ENCODE data around the gene KRTAP2-2. TPM values are rescaled to one million over a fixed set of nuclear protein-coding genes. Genes with fewer than 3 reads are reported as not detected.

Gene KRTAP2-2
- total and polyA plus RNA-seq, 4 donors = not detected

DNA sequence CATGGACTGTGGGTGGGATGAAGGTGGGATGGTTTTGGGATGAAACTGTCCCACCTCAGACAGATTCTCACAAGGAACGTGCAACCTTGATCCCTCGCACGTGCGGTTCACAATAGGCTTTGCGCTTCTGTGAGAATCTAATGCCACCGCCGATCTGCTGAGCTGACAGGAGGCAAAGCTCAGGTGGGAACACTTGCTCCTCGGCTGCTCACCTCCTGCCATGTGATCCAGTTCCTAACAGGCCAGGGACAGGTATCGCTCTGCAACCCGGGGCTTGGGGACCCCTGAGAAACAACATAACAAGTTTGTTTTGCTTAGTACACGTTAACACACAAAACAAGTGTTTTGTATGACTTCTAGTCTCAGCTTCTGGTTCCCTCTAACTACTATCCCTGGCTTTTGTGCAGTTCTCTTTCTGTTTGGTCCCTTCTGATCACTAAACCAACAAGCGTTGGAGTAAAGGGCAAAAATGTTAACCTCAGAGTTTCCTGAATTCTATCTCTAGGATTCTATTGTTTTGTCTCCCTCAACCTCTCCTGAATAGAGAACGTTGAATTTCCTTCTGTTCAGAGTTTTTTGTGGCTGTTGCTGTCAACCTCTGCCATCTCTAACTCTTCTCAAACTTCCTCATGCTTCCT, 38.3 kb downstream of the KRTAP2-2 start:
- TF ChIP-seq, protein P1, sequence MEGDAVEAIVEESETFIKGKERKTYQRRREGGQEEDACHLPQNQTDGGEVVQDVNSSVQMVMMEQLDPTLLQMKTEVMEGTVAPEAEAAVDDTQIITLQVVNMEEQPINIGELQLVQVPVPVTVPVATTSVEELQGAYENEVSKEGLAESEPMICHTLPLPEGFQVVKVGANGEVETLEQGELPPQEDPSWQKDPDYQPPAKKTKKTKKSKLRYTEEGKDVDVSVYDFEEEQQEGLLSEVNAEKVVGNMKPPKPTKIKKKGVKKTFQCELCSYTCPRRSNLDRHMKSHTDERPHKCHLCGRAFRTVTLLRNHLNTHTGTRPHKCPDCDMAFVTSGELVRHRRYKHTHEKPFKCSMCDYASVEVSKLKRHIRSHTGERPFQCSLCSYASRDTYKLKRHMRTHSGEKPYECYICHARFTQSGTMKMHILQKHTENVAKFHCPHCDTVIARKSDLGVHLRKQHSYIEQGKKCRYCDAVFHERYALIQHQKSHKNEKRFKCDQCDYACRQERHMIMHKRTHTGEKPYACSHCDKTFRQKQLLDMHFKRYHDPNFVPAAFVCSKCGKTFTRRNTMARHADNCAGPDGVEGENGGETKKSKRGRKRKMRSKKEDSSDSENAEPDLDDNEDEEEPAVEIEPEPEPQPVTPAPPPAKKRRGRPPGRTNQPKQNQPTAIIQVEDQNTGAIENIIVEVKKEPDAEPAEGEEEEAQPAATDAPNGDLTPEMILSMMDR (IDR thresholded peaks at IDR 0.05; ENCODE audit: control extremely low read depth, extremely low read depth) = no peak
- Histone ChIP-seq H3K9ac (ENCODE audit: insufficient read depth in 1 of 2, low read length in 2 of 2) (no peak overlapping the region), H3K27me3 (ENCODE audit: control insufficient read depth in 3 of 3, insufficient read depth in 3 of 3, low read length in 2 of 3) (no peaks in the 10 kb centered on the region), H3K4me3 (no peak overlapping the region), H3K36me3 (ENCODE audit: control insufficient read depth in 4 of 4, insufficient read depth in 4 of 4, low read length in 4 of 4) (no peaks in the 10 kb centered on the region), H3K4me1 (ENCODE audit: control insufficient read depth in 5 of 5, insufficient read depth in 5 of 5, low read length in 5 of 5) (no peaks in the 10 kb centered on the region), H3K27ac (ENCODE audit: low read depth in 1 of 2, low read length in 1 of 2) (no peak overlapping the region), H3K9me3 (ENCODE audit: control insufficient read depth in 4 of 4, insufficient read depth in 3 of 4, low read length in 3 of 4) (peaks cover 0 to 3% (median 0%) of the 10 kb centered on the region in 4 donors)
- WGBS, 2 donors = 81 to 82% methylated on average over 13 of the region's 13 CpGs
- ATAC-seq (ENCODE audit: insufficient read depth, low FRiP score) = no peak
- no peak for DNase-seq

DNA sequence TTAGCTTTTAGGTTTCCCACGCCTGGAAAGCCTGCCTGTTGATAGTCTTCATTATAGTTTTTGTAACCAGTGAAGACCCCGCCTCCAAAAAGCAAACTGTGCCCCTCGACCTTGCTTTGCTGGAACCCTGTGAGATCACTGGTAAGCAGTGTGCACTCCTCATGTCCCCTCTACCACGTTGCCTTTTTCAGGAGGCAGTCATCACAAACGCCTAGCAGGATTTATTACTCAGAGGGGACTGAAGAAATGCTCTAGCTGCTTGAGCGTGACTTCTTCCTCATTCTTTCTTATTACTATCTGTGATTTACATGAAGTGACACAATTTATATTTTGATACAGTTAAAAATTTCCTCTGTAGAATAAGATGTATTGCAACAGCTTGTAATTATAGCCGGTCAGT, 39.6 kb downstream of the KRTAP2-2 start:
- Histone ChIP-seq H3K27ac (ENCODE audit: low read depth in 1 of 2, low read length in 1 of 2) (no peak overlapping the region), H3K9me3 (ENCODE audit: control insufficient read depth in 4 of 4, insufficient read depth in 3 of 4, low read length in 3 of 4) (peaks cover 0 to 3% (median 0%) of the 10 kb centered on the region in 4 donors), H3K9ac (ENCODE audit: insufficient read depth in 1 of 2, low read length in 2 of 2) (no peak overlapping the region), H3K4me3 (no peak overlapping the region), H3K4me1 (ENCODE audit: control insufficient read depth in 5 of 5, insufficient read depth in 5 of 5, low read length in 5 of 5) (no peaks in the 10 kb centered on the region), H3K27me3 (ENCODE audit: control insufficient read depth in 3 of 3, insufficient read depth in 3 of 3, low read length in 2 of 3) (no peaks in the 10 kb centered on the region), H3K36me3 (ENCODE audit: control insufficient read depth in 4 of 4, insufficient read depth in 4 of 4, low read length in 4 of 4) (no peaks in the 10 kb centered on the region)
- DNase-seq (no peak), ATAC-seq (ENCODE audit: insufficient read depth, low FRiP score) (no peak)
- 71 to 74% methylated on average over 7 of the region's 7 CpGs for WGBS, 2 donors
- TF ChIP-seq, protein P1 (IDR thresholded peaks at IDR 0.05; ENCODE audit: control extremely low read depth, extremely low read depth) = no peak

DNA sequence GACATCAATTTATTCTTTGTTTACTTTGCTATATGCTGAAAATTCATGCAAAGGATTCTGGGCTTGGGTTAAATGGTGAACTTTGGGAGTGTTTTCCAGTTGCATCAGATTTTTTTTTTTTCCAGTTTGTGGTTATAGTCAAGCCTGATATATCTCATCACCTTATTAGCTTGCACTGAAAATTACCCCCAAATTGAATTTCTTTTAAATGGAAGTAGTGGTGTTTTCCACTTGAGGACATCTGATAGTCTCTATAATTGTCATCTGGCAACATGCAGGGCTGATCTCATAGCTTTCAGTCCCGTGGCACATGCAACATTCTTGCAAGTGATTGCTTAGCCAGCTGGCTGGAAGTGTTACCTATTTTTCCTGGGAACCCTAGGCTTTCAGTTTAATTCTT, 41.4 kb downstream of the KRTAP2-2 start:
- Histone ChIP-seq H3K27ac (ENCODE audit: low read depth in 1 of 2, low read length in 1 of 2) (no peak overlapping the region), H3K4me1 (ENCODE audit: control insufficient read depth in 5 of 5, insufficient read depth in 5 of 5, low read length in 5 of 5) (peaks cover 0 to 5% (median 0%) of the 10 kb centered on the region in 5 donors), H3K4me3 (no peak overlapping the region), H3K27me3 (ENCODE audit: control insufficient read depth in 3 of 3, insufficient read depth in 3 of 3, low read length in 2 of 3) (no peaks in the 10 kb centered on the region), H3K9ac (ENCODE audit: insufficient read depth in 1 of 2, low read length in 2 of 2) (no peak overlapping the region), H3K36me3 (ENCODE audit: control insufficient read depth in 4 of 4, insufficient read depth in 4 of 4, low read length in 4 of 4) (no peaks in the 10 kb centered on the region), H3K9me3 (ENCODE audit: control insufficient read depth in 4 of 4, insufficient read depth in 3 of 4, low read length in 3 of 4) (no peaks in the 10 kb centered on the region)
- TF ChIP-seq, protein P1 (IDR thresholded peaks at IDR 0.05; ENCODE audit: control extremely low read depth, extremely low read depth) = no peak
- no peak for ATAC-seq (ENCODE audit: insufficient read depth, low FRiP score)
- WGBS, 2 donors = 38 to 66% methylated on average over 1 of the region's 1 CpG
- DNase-seq = no peak

DNA sequence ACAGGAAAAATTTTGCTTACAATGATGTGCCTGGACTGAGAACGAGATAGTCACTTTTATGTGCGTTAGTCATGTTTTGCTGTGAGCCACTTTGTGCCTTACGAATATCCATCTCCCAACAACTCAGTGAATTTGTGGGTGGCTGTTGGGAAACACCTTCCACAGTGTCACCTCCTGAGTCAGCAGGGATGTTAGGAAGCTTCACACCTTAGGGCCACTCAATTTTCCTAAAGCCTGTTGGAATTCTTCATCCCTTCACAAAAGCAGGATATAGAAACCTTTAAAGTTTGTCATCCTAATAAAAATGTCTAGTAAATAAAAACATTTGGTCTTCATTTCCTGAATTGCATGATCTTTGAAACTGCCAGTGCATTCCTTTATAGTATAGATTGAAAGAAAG, 41.8 kb downstream of the KRTAP2-2 start:
- 80 to 84% methylated on average over 3 of the region's 3 CpGs for WGBS, 2 donors
- Histone ChIP-seq H3K4me1 (ENCODE audit: control insufficient read depth in 5 of 5, insufficient read depth in 5 of 5, low read length in 5 of 5) (peaks cover 0 to 5% (median 0%) of the 10 kb centered on the region in 5 donors), H3K9me3 (ENCODE audit: control insufficient read depth in 4 of 4, insufficient read depth in 3 of 4, low read length in 3 of 4) (no peaks in the 10 kb centered on the region), H3K27ac (ENCODE audit: low read depth in 1 of 2, low read length in 1 of 2) (no peak overlapping the region), H3K36me3 (ENCODE audit: control insufficient read depth in 4 of 4, insufficient read depth in 4 of 4, low read length in 4 of 4) (no peaks in the 10 kb centered on the region), H3K27me3 (ENCODE audit: control insufficient read depth in 3 of 3, insufficient read depth in 3 of 3, low read length in 2 of 3) (no peaks in the 10 kb centered on the region), H3K4me3 (no peak overlapping the region), H3K9ac (ENCODE audit: insufficient read depth in 1 of 2, low read length in 2 of 2) (no peak overlapping the region)
- ATAC-seq (ENCODE audit: insufficient read depth, low FRiP score) (no peak), DNase-seq (no peak)
- TF ChIP-seq, protein P1 (IDR thresholded peaks at IDR 0.05; ENCODE audit: control extremely low read depth, extremely low read depth) = no peak

All from lung (tissue), 12 donors.